Mesendoderm (in vitro differentiated cells): ENCODE results near the gene SCP2.

Source experiments
- DNase-seq: peaks from one replicate; pipeline ENCODE4 v3.0.0; 2013
- H2AK5ac ChIP-seq: 2 replicates; pipeline ENCODE4 v1.6.1; 2013; ENCODE audit warnings: low read length, inconsistent platforms
- H2BK120ac ChIP-seq: 2 replicates; pipeline ENCODE4 v1.6.1; 2013; ENCODE audit warnings: low read depth, mild to moderate bottlenecking, low read length, moderate library complexity, mixed read lengths
- H2BK15ac ChIP-seq: replicated peaks from 2 replicates; pipeline ENCODE4 v1.6.1; 2013; ENCODE audit warnings: low read depth, mild to moderate bottlenecking, moderate library complexity
- H2BK5ac ChIP-seq: 2 replicates; pipeline ENCODE4 v1.6.1; 2013; ENCODE audit warnings: low read length, inconsistent platforms
- H3K18ac ChIP-seq: 2 replicates; pipeline ENCODE4 v1.6.1; 2013; ENCODE audit warnings: mild to moderate bottlenecking, low read length, mixed read lengths
- H3K23ac ChIP-seq: one replicate; pipeline ENCODE4 v1.6.1; 2013; ENCODE audit warnings: low read length
- H3K27ac ChIP-seq: 2 replicates; pipeline ENCODE4 v1.5.1; 2013; ENCODE audit warnings: low read depth, mild to moderate bottlenecking, inconsistent platforms, low read length, moderate library complexity
- H3K27me3 ChIP-seq: 2 replicates; pipeline ENCODE4 v1.6.1; 2013; ENCODE audit warnings: low read length, control low read depth, mild to moderate bottlenecking, inconsistent platforms; ENCODE audit not compliant: insufficient read depth, poor library complexity
- H3K36me3 ChIP-seq: 2 replicates; pipeline ENCODE4 v1.6.1; 2013; ENCODE audit warnings: low read length, inconsistent platforms; ENCODE audit not compliant: control insufficient read depth, insufficient read depth
- H3K4ac ChIP-seq: one replicate; pipeline ENCODE4 v1.6.1; 2013; ENCODE audit warnings: low read depth, mild to moderate bottlenecking, low read length, moderate library complexity
- H3K4me1 ChIP-seq: 2 replicates; pipeline ENCODE4 v1.6.1; 2013; ENCODE audit warnings: low read depth, low read length, inconsistent platforms; ENCODE audit not compliant: control insufficient read depth
- H3K4me2 ChIP-seq: 2 replicates; pipeline ENCODE4 v1.6.1; 2013; ENCODE audit warnings: low read length
- H3K4me3 ChIP-seq: 2 replicates; pipeline ENCODE4 v1.5.1; 2013; ENCODE audit warnings: mild to moderate bottlenecking, low read length
- H3K56ac ChIP-seq: one replicate; pipeline ENCODE4 v1.6.1; 2013; ENCODE audit warnings: low read length
- H3K79me1 ChIP-seq: 2 replicates; pipeline ENCODE4 v1.6.1; 2013; ENCODE audit warnings: low read length, inconsistent platforms
- H3K79me2 ChIP-seq: 2 replicates; pipeline ENCODE4 v1.6.1; 2013; ENCODE audit warnings: mild to moderate bottlenecking, low read length; ENCODE audit not compliant: control insufficient read depth, insufficient read depth
- H3K9ac ChIP-seq: 2 replicates; pipeline ENCODE4 v1.6.1; 2013; ENCODE audit warnings: low read length, inconsistent platforms
- H4K5ac ChIP-seq: one replicate; pipeline ENCODE4 v1.6.1; 2013; ENCODE audit warnings: low read length
- H4K8ac ChIP-seq: one replicate; pipeline ENCODE4 v1.6.1; 2013; ENCODE audit warnings: low read depth, mild to moderate bottlenecking, control low read depth, low read length, moderate library complexity
- WGBS: extraction: QIAGEN DNeasy Blood & Tissue Kit; methylation state at CpG from one replicate; pipeline ENCODE4 v1.1.7; 2013; ENCODE audit warnings: low lambda C conversion rate, missing lambda C conversion rate; ENCODE audit not compliant: insufficient coverage; ENCODE audit errors: extremely low coverage; 5-methylcytosine and 5-hydroxymethylcytosine counted together

The SCP2 gene

GRCh38 chr1:53089478-53090226 lies 162.6 kb downstream of the SCP2 start:
- H3K4me1 ChIP-seq, result no peaks in the 10 kb centered on the region
- H3K27ac ChIP-seq, result no peak overlapping the region
- H3K4ac ChIP-seq, result no peak overlapping the region
- H3K27me3 ChIP-seq, result no peaks in the 10 kb centered on the region
- H3K18ac ChIP-seq, result no peak overlapping the region
- H3K4me3 ChIP-seq, result no peak overlapping the region
- no peak overlapping the region for H2BK5ac ChIP-seq
- H4K5ac ChIP-seq, result no peak overlapping the region
- no peaks in the 10 kb centered on the region for H3K79me2 ChIP-seq
- H2BK120ac ChIP-seq, result no peak overlapping the region
- H2AK5ac ChIP-seq, result no peak overlapping the region
- H4K8ac ChIP-seq, result no peak overlapping the region
- no peaks in the 10 kb centered on the region for H3K79me1 ChIP-seq
- no peak overlapping the region for H3K56ac ChIP-seq
- DNase-seq, result no peak
- H3K9ac ChIP-seq, result no peak overlapping the region
- no peaks in the 10 kb centered on the region for H3K36me3 ChIP-seq
- H2BK15ac ChIP-seq, result no peak overlapping the region
- H3K4me2 ChIP-seq, result no peak overlapping the region
- no peak overlapping the region for H3K23ac ChIP-seq
- WGBS, result no CpG with 5 or more reads among the region's 11 CpGs

- Histone ChIP-seq H2BK15ac (no peak overlapping the region), H3K27me3 (no peaks in the 10 kb centered on the region), H3K56ac (no peak overlapping the region), H3K18ac (no peak overlapping the region), H4K8ac (no peak overlapping the region), H3K36me3 (no peaks in the 10 kb centered on the region), H2AK5ac (no peak overlapping the region), H3K4ac (no peak overlapping the region), H2BK5ac (no peak overlapping the region), H4K5ac (no peak overlapping the region), H3K27ac (no peak overlapping the region), H3K4me1 (no peaks in the 10 kb centered on the region), H3K4me3 (no peak overlapping the region), H3K23ac (no peak overlapping the region), H3K4me2 (no peak overlapping the region), H2BK120ac (no peak overlapping the region), H3K79me1 (no peaks in the 10 kb centered on the region), H3K79me2 (no peaks in the 10 kb centered on the region), H3K9ac (no peak overlapping the region)
- no peak for DNase-seq
- no CpG with 5 or more reads among the region's 37 CpGs for WGBS
Measured at GRCh38 chr1:53090227-53091147, 163.4 kb downstream of the SCP2 start.

GRCh38 chr1:53091841-53092645 lies 165.0 kb downstream of the SCP2 start:
- Histone ChIP-seq H3K56ac (no peak overlapping the region), H3K4me2 (no peak overlapping the region), H2BK5ac (no peak overlapping the region), H3K4me3 (no peak overlapping the region), H3K36me3 (no peaks in the 10 kb centered on the region), H4K5ac (no peak overlapping the region), H2BK15ac (no peak overlapping the region), H3K27ac (no peak overlapping the region), H2BK120ac (no peak overlapping the region), H3K18ac (no peak overlapping the region), H3K4ac (no peak overlapping the region), H3K79me1 (no peaks in the 10 kb centered on the region), H4K8ac (no peak overlapping the region), H2AK5ac (no peak overlapping the region), H3K9ac (no peak overlapping the region), H3K27me3 (no peaks in the 10 kb centered on the region), H3K4me1 (no peaks in the 10 kb centered on the region), H3K23ac (no peak overlapping the region), H3K79me2 (no peaks in the 10 kb centered on the region)
- no peak for DNase-seq
- WGBS, result no CpG with 5 or more reads among the region's 26 CpGs

- Histone ChIP-seq H3K4me2 (no peak overlapping the region), H3K36me3 (no peaks in the 10 kb centered on the region), H3K79me1 (no peaks in the 10 kb centered on the region), H3K9ac (no peak overlapping the region), H3K4ac (no peak overlapping the region), H3K79me2 (no peaks in the 10 kb centered on the region), H3K27ac (no peak overlapping the region), H3K4me1 (no peaks in the 10 kb centered on the region), H2BK15ac (no peak overlapping the region), H3K4me3 (no peak overlapping the region), H2BK120ac (no peak overlapping the region), H3K23ac (no peak overlapping the region), H4K8ac (no peak overlapping the region), H3K56ac (no peak overlapping the region), H4K5ac (no peak overlapping the region), H3K18ac (no peak overlapping the region), H3K27me3 (no peaks in the 10 kb centered on the region), H2AK5ac (no peak overlapping the region), H2BK5ac (no peak overlapping the region)
- DNase-seq, result no peak
- no CpG with 5 or more reads among the region's 33 CpGs for WGBS
Measured at GRCh38 chr1:53092659-53093450, 165.8 kb downstream of the SCP2 start.

GRCh38 chr1:53093451-53093754 lies 166.3 kb downstream of the SCP2 start:
- Histone ChIP-seq H2BK120ac (no peak overlapping the region), H3K36me3 (no peaks in the 10 kb centered on the region), H3K23ac (no peak overlapping the region), H4K5ac (no peak overlapping the region), H4K8ac (no peak overlapping the region), H3K27me3 (no peaks in the 10 kb centered on the region), H3K4ac (no peak overlapping the region), H3K4me1 (no peaks in the 10 kb centered on the region), H3K9ac (no peak overlapping the region), H2BK15ac (no peak overlapping the region), H3K4me2 (no peak overlapping the region), H3K27ac (no peak overlapping the region), H3K4me3 (no peak overlapping the region), H2BK5ac (no peak overlapping the region), H3K18ac (no peak overlapping the region), H2AK5ac (no peak overlapping the region), H3K56ac (no peak overlapping the region), H3K79me1 (no peaks in the 10 kb centered on the region), H3K79me2 (no peaks in the 10 kb centered on the region)
- no CpG with 5 or more reads among the region's 8 CpGs for WGBS
- DNase-seq, result no peak
